Calu3 (cell line): ENCODE data around the gene SCML1. TPM values are rescaled to one million over a fixed set of nuclear protein-coding genes. Genes with fewer than 3 reads are reported as not detected.
"Not testable (repeated sequence)": the region's sequence is repeated elsewhere in the genome, so short reads cannot be mapped to it uniquely, and the experiment has no call there.

Source experiments
- BruUV-seq: library from RNA; stranded (reverse); fragments of 400-500 nt; replicated peaks from 2 replicates; lab custom pipeline; 2021; lab: Mats Ljungman, UMichigan
- CTCF ChIA-PET: fragments of 300-600 bp; sonication (Branson Sonifier 250); formaldehyde crosslinking; loops from one replicate; lab custom pipeline; 2022; ENCODE audit warnings: antibody characterized with exemption; lab: Charles Lee
- DNase-seq: peaks from one replicate; pipeline ENCODE4 v3.0.0; 2022
- H3K27ac Mint-ChIP-seq: one replicate; pipeline ENCODE4 v1.8.0; 2022; ENCODE audit warnings: mixed read lengths; ENCODE audit not compliant: unreplicated experiment
- H3K27me3 Mint-ChIP-seq: one replicate; pipeline ENCODE4 v1.8.0; 2022; ENCODE audit warnings: mixed read lengths; ENCODE audit not compliant: unreplicated experiment
- H3K36me3 Mint-ChIP-seq: one replicate; pipeline ENCODE4 v1.8.0; 2022; ENCODE audit warnings: mild to moderate bottlenecking, moderate library complexity, mixed read lengths; ENCODE audit not compliant: insufficient read depth, unreplicated experiment
- H3K4me1 Mint-ChIP-seq: one replicate; pipeline ENCODE4 v1.8.0; 2022; ENCODE audit warnings: mild to moderate bottlenecking, low read depth, mixed read lengths; ENCODE audit not compliant: unreplicated experiment
- H3K4me3 Mint-ChIP-seq: one replicate; pipeline ENCODE4 v1.8.0; 2022; ENCODE audit warnings: mild to moderate bottlenecking, low read depth, moderate library complexity, mixed read lengths; ENCODE audit not compliant: unreplicated experiment
- H3K9me3 Mint-ChIP-seq: one replicate; pipeline ENCODE4 v1.8.0; 2022; ENCODE audit warnings: low read depth, mixed read lengths; ENCODE audit not compliant: unreplicated experiment
- CTCF ChIP-seq: fragments of 200-600 bp; IDR thresholded peaks from one replicate; pipeline ENCODE4 v1.8.0; 2022; ENCODE audit warnings: antibody characterized with exemption; ENCODE audit not compliant: unreplicated experiment
- intact Hi-C: fragments of 100-400 bp; cut with micrococcal nuclease; formaldehyde crosslinking; loops from one replicate; pipeline ENCODE4 v1.10.0; 2022; ENCODE audit not compliant: unreplicated experiment
- total RNA-seq: library from RNA; stranded (reverse); gene quantifications from 2 replicates; pipeline ENCODE4 v1.2.3, GENCODE V29; 2022

Gene SCML1
- total RNA-seq, 1 experiment from 2014 or later, result 14.4 TPM

- H3K27ac Mint-ChIP-seq, result no peak overlapping the region
- BruUV-seq, result no TSS peak
- no peaks in the 10 kb centered on the region for H3K36me3 Mint-ChIP-seq
- intact Hi-C loops, result no loop called here
- peaks cover 16% of the 10 kb centered on the region for H3K27me3 Mint-ChIP-seq
- H3K9me3 Mint-ChIP-seq, result no peaks in the 10 kb centered on the region
- CTCF ChIA-PET, result no interaction called here
- H3K4me1 Mint-ChIP-seq, result no peaks in the 10 kb centered on the region
- no peak for DNase-seq
- TF ChIP-seq CTCF, result no peak
- H3K4me3 Mint-ChIP-seq, result no peak overlapping the region
Measured at GRCh38 chrX:17774053-17774452, 36.8 kb downstream of the SCML1 start.

DNA sequence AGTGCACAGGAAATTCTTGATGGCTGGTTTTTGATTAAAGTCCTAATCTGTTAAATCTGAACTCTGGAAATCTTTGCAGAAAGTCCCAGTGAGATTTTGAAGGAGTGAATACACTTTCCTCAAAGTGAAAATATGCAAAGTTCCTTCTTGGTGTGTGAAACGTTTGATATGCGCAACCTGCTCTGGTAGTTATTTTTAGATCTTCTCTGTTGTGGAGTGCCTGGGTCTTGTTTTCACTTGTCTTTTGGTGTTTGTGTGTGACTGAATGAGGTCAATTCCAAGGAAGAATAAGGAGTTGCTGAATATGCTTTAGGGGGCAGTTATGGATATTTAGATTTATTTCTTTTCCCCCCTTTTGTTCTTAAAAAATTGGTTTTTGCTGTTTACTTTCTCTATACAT, 41.7 kb downstream of the SCML1 start:
- H3K4me3 Mint-ChIP-seq, result no peak overlapping the region
- no peak for TF ChIP-seq CTCF
- BruUV-seq, result no TSS peak
- H3K9me3 Mint-ChIP-seq, result peaks cover 4% of the 10 kb centered on the region
- no peaks in the 10 kb centered on the region for H3K36me3 Mint-ChIP-seq
- DNase-seq, result no peak
- peaks cover 31% of the 10 kb centered on the region for H3K27me3 Mint-ChIP-seq
- intact Hi-C loops, result no loop called here
- H3K4me1 Mint-ChIP-seq, result no peaks in the 10 kb centered on the region
- CTCF ChIA-PET, result no interaction called here
- no peak overlapping the region for H3K27ac Mint-ChIP-seq

DNA sequence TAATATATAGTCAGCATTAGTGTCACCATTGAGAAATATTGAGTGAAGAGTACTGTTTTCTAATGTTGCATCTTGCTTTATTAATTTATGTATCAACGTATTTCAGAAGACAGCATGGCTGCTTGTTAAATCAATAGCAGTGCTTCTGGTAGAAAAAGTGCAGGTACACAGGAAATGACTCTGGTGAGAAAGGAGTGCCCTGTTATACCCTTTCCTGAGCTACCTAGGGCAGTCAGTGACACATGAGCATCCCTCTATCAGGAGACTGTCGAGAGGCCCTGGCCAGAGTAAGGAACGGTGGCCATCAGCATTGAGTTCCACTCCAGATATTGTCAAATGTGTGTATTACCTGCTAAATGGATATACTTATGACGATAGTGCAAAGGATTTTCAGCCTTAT, 42.1 kb downstream of the SCML1 start:
- no peaks in the 10 kb centered on the region for H3K36me3 Mint-ChIP-seq
- intact Hi-C loops, result no loop called here
- TF ChIP-seq CTCF, result no peak
- H3K9me3 Mint-ChIP-seq, result peaks cover 4% of the 10 kb centered on the region
- H3K4me1 Mint-ChIP-seq, result no peaks in the 10 kb centered on the region
- peaks cover 31% of the 10 kb centered on the region for H3K27me3 Mint-ChIP-seq
- no peak for DNase-seq
- no TSS peak for BruUV-seq
- CTCF ChIA-PET, result no interaction called here
- no peak overlapping the region for H3K4me3 Mint-ChIP-seq
- H3K27ac Mint-ChIP-seq, result no peak overlapping the region

DNA sequence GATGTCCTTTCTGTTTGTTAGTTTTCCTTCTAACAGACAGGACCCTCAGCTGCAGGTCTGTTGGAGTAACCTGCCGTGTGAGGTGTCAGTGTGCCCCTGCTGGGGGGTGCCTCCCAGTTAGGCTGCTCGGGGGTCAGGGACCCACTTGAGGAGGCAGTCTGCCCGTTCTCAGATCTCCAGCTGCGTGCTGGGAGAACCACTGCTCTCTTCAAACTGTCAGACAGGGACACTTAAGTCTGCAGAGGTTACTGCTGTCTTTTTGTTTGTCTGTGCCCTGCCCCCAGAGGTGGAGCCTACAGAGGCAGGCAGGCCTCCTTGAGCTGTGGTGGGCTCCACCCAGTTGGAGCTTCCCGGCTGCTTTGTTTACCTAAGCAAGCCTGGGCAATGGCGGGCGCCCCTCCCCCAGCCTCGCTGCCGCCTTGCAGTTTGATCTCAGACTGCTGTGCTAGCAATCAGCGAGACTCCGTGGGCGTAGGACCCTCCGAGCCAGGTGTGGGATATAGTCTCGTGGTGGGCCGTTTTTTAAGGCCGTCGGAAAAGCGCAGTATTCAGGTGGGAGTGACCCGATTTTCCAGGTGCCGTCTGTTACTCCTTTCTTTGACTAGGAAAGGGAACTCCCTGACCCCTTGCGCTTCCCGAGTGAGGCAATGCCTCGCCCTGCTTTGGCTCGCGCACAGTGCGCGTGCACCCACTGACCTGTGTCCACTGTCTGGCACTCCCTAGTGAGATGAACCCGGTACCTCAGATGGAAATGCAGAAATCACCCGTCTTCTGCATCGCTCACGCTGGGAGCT, 49.5 kb downstream of the SCML1 start:
- BruUV-seq, CTCF ChIA-PET, H3K27ac Mint-ChIP-seq, intact Hi-C loops, H3K36me3 Mint-ChIP-seq, H3K9me3 Mint-ChIP-seq, H3K4me1 Mint-ChIP-seq, DNase-seq: not testable (repeated sequence)
- peak overlapping the region; percentile 79 for H3K4me3 Mint-ChIP-seq
- peaks cover 18% of the 10 kb centered on the region for H3K27me3 Mint-ChIP-seq

DNA sequence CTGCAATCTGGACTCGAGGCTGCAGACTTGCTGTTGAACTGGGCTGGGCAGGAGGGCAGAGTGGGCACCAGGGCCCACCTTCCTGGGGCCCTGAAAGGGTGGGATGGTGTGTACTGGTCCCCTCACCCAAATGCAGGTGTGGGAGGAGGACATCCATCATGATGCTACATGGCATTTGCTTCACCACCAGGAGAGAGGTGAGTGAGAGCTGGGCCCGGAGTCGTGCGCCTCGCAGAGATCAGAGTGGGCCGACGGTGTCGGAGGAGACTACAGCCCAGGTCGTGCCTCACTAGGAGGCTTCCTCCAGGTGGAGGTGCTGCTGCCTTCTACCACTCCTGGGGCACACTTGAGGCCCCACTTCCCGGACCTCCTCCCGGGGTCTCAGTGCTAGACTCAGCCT, 50.3 kb downstream of the SCML1 start:
- Mint-ChIP-seq H3K27me3 (peaks cover 26% of the 10 kb centered on the region), H3K27ac (no peak overlapping the region), H3K4me1 (no peaks in the 10 kb centered on the region), H3K4me3 (peak overlapping the region; percentile 79), H3K36me3 (peaks cover 6% of the 10 kb centered on the region), H3K9me3 (no peaks in the 10 kb centered on the region)
- DNase-seq, result no peak
- no peak for TF ChIP-seq CTCF
- CTCF ChIA-PET, result no interaction called here
- intact Hi-C loops, result no loop called here
- no TSS peak for BruUV-seq
